Endodermal cell (in vitro differentiated cells): ENCODE measurements around the gene ATRNL1. TPM values are rescaled to one million over a fixed set of nuclear protein-coding genes. Genes with fewer than 3 reads are reported as not detected.
A peak's percentile ranks its signal among the peaks of the same experiment; 100 is the strongest.

Source experiments
- DNase-seq: peaks from one replicate; pipeline ENCODE4 v3.0.0-alpha.2; 2017
- H3K27ac ChIP-seq: 2 replicates; pipeline ENCODE4 v1.5.1; 2013; ENCODE audit warnings: mild to moderate bottlenecking, low read depth, low read length, moderate library complexity
- H3K27me3 ChIP-seq: 2 replicates; pipeline ENCODE4 v1.6.1; 2013; ENCODE audit warnings: mild to moderate bottlenecking, low read length, moderate library complexity; ENCODE audit not compliant: insufficient read depth, control insufficient read depth, poor library complexity, severe bottlenecking
- H3K36me3 ChIP-seq: 2 replicates; pipeline ENCODE4 v1.7.0; 2013; ENCODE audit warnings: mild to moderate bottlenecking, low read length, moderate library complexity; ENCODE audit not compliant: control insufficient read depth, insufficient read depth
- H3K4me1 ChIP-seq: one replicate; pipeline ENCODE4 v1.7.0; 2013; ENCODE audit warnings: low read length; ENCODE audit not compliant: control insufficient read depth, insufficient read depth
- H3K4me3 ChIP-seq: 2 replicates; pipeline ENCODE4 v1.5.1; 2013; ENCODE audit warnings: mild to moderate bottlenecking, low read length, moderate library complexity
- H3K9ac ChIP-seq: 2 replicates; pipeline ENCODE4 v1.6.1; 2013; ENCODE audit warnings: mild to moderate bottlenecking, low read length, moderate library complexity; ENCODE audit not compliant: poor library complexity, severe bottlenecking; ENCODE audit errors: extremely low read depth
- H3K9me3 ChIP-seq: 2 replicates; pipeline ENCODE4 v1.6.1; 2013; ENCODE audit warnings: mild to moderate bottlenecking, low read length, moderate library complexity; ENCODE audit not compliant: control insufficient read depth
- H3K27ac Mint-ChIP-seq: 2 replicates; pipeline ENCODE4 v1.8.0; 2020; ENCODE audit warnings: mixed read lengths
- H3K27me3 Mint-ChIP-seq: 2 replicates; pipeline ENCODE4 v1.8.0; 2021; ENCODE audit warnings: mild to moderate bottlenecking, mixed read lengths; ENCODE audit not compliant: insufficient read depth
- H3K36me3 Mint-ChIP-seq: 2 replicates; pipeline ENCODE4 v1.8.0; 2020; ENCODE audit warnings: low read depth, mixed read lengths
- H3K4me1 Mint-ChIP-seq: 2 replicates; pipeline ENCODE4 v1.8.0; 2020; ENCODE audit warnings: mixed read lengths
- H3K4me3 Mint-ChIP-seq: 2 replicates; pipeline ENCODE4 v1.8.0; 2020; ENCODE audit warnings: mild to moderate bottlenecking, moderate library complexity, mixed read lengths
- H3K9me3 Mint-ChIP-seq: 2 replicates; pipeline ENCODE4 v1.8.0; 2020; ENCODE audit warnings: mild to moderate bottlenecking, mixed read lengths
- WGBS, 2 experiments: methylation state at CpG; one replicate each; pipeline versions ENCODE4 v1.1.5 to v1.1.7; 2013; ENCODE audit warnings: missing lambda C conversion rate in 2 of 2, mixed read lengths in 1 of 2; ENCODE audit not compliant: insufficient coverage in 1 of 2, insufficient read length in 1 of 2; 5-methylcytosine and 5-hydroxymethylcytosine counted together
- total RNA-seq, 2 donors: library from RNA; stranded (reverse); fragmentation: NEBNext Ultra II Directional in 1 of 2; extraction: Animal tissue kit (Norgen Biotek cat#: 25700) in 1 of 2; gene quantifications; 2 replicates in 1 of 2; 3 replicates in 1 of 2; pipeline ENCODE4 v1.2.1, GENCODE V29; 2021
- TF ChIP-seq, protein P1 (sequence below): fragments of 200-600 bp; sonication (generic); conservative IDR thresholded peaks from 2 replicates; pipeline ENCODE4 v1.5.0; 2021; ENCODE audit warnings: antibody characterized with exemption, mild to moderate bottlenecking

Gene ATRNL1
- total RNA-seq, 2 donors from 2014 or later, result 8.0 to 9.0 TPM

DNA sequence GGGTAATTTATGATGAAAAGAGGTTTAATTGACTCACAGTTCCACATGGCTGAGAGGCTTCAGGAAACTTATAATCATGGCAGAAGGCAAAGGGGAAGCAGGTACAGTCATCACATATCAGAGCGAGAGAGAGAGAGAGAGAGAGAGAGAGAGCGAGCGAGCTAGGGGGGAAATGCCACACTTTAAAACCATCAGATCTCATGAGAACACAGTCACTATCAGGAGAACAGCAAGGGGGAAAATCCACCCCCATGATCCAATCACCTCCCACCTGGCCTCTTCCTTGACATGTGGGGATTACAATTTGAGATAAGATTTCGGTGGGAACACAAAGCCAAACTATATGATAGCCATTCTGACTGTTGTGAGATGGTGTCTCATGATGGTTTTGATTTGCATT lies 603.6 kb downstream of the ATRNL1 start:
- Mint-ChIP-seq H3K4me1 (peaks cover 9% of the 10 kb centered on the region), H3K27ac (no peak overlapping the region), H3K27me3 (no peaks in the 10 kb centered on the region), H3K36me3 (no peaks in the 10 kb centered on the region), H3K9me3 (no peaks in the 10 kb centered on the region), H3K4me3 (no peak overlapping the region)
- no peak overlapping the region for H3K4me3 ChIP-seq
- WGBS, 2 experiments, result 66% methylated on average over 2 of the region's 4 CpGs; no CpG with 5 or more reads in 1 of the 2 experiments
- peak; percentile 54 for DNase-seq
- no peak overlapping the region for H3K9ac ChIP-seq
- H3K9me3 ChIP-seq, result no peaks in the 10 kb centered on the region
- H3K4me1 ChIP-seq, result no peaks in the 10 kb centered on the region
- H3K27me3 ChIP-seq, result no peaks in the 10 kb centered on the region
- TF ChIP-seq, protein P1, sequence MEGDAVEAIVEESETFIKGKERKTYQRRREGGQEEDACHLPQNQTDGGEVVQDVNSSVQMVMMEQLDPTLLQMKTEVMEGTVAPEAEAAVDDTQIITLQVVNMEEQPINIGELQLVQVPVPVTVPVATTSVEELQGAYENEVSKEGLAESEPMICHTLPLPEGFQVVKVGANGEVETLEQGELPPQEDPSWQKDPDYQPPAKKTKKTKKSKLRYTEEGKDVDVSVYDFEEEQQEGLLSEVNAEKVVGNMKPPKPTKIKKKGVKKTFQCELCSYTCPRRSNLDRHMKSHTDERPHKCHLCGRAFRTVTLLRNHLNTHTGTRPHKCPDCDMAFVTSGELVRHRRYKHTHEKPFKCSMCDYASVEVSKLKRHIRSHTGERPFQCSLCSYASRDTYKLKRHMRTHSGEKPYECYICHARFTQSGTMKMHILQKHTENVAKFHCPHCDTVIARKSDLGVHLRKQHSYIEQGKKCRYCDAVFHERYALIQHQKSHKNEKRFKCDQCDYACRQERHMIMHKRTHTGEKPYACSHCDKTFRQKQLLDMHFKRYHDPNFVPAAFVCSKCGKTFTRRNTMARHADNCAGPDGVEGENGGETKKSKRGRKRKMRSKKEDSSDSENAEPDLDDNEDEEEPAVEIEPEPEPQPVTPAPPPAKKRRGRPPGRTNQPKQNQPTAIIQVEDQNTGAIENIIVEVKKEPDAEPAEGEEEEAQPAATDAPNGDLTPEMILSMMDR, result no peak
- no peaks in the 10 kb centered on the region for H3K36me3 ChIP-seq
- no peak overlapping the region for H3K27ac ChIP-seq

DNA sequence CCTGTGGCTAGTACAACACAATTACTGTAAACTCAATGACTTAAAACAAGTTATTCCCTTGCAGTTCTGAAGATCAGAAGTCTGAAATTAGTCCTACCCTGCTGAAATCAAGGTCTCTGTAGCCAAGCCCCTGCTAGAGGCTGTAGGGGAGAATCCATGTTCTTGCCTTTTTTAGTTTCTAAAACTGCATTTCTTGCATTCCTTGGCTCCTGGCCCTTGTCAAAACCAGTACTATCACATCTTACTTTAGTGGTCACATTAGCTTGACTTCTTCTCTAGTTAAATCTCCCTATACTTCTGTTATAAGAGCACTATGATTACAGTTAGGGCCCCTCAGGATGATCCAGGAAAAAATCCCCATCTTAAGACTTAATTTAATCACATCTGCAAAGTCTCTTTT lies 612.9 kb downstream of the ATRNL1 start:
- Histone ChIP-seq H3K9ac (no peak overlapping the region), H3K9me3 (no peaks in the 10 kb centered on the region), H3K27ac (no peak overlapping the region), H3K4me3 (no peak overlapping the region), H3K4me1 (no peaks in the 10 kb centered on the region), H3K36me3 (no peaks in the 10 kb centered on the region), H3K27me3 (no peaks in the 10 kb centered on the region)
- H3K27ac Mint-ChIP-seq, result no peak overlapping the region
- H3K27me3 Mint-ChIP-seq, result peaks cover 3% of the 10 kb centered on the region
- no peak for DNase-seq
- TF ChIP-seq, protein P1, result no peak
- no peak overlapping the region for H3K4me3 Mint-ChIP-seq
- peaks cover 4% of the 10 kb centered on the region for H3K4me1 Mint-ChIP-seq
- no peaks in the 10 kb centered on the region for H3K9me3 Mint-ChIP-seq
- no peaks in the 10 kb centered on the region for H3K36me3 Mint-ChIP-seq

DNA sequence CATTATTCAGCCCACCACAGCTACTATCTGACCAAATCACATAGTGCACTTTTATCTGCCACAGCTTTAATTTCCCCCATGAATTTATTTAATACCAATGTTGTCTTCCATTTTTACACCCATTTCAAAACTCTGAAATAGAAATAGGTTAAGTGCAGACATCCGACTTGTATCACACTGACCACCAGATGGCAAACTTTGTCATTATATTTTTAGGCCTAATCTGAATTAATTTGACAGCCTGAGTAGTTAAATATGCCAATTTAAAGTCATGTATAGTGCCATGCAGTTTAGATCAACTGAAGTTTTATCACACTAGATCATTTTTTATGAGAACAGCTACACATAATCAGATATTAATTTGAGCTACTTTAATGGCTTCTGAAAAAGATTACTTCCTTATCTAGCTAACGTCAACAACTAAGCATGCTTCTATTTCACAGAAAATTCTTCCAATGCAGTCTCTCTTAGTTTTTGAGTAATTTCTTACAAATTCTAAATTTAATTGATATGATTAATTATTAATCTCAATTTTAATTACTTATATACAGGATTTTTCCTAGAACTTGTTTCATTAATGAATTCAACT lies 613.4 kb downstream of the ATRNL1 start:
- H3K36me3 ChIP-seq, result no peaks in the 10 kb centered on the region
- peaks cover 3% of the 10 kb centered on the region for H3K27me3 Mint-ChIP-seq
- H3K4me3 ChIP-seq, result no peak overlapping the region
- H3K4me1 Mint-ChIP-seq, result peaks cover 4% of the 10 kb centered on the region
- TF ChIP-seq, protein P1, result peak; percentile 84
- no peaks in the 10 kb centered on the region for H3K4me1 ChIP-seq
- WGBS, 2 experiments, result 53% methylated on average over 2 of the region's 2 CpGs; no CpG with 5 or more reads in 1 of the 2 experiments
- no peak overlapping the region for H3K4me3 Mint-ChIP-seq
- H3K27me3 ChIP-seq, result no peaks in the 10 kb centered on the region
- H3K27ac ChIP-seq, result no peak overlapping the region
- H3K9ac ChIP-seq, result no peak overlapping the region
- DNase-seq, result no peak
- H3K27ac Mint-ChIP-seq, result no peak overlapping the region
- H3K9me3 Mint-ChIP-seq, result no peaks in the 10 kb centered on the region
- no peaks in the 10 kb centered on the region for H3K9me3 ChIP-seq
- H3K36me3 Mint-ChIP-seq, result no peaks in the 10 kb centered on the region
